H1 (cell line): ENCODE measurements around the gene LLGL1. TPM values are rescaled to one million over a fixed set of nuclear protein-coding genes. Genes with fewer than 3 reads are reported as not detected.

Experiments
- ATF2 ChIP-seq: IDR thresholded peaks from 2 replicates; pipeline ENCODE4 v1.6.1; 2012; ENCODE audit warnings: low read length, inconsistent platforms
- BCL11A ChIP-seq, 2 experiments: IDR thresholded peaks; one replicate each; pipeline ENCODE4 v1.6.1; 2011; ENCODE audit warnings: low read depth in 2 of 2, low read length in 2 of 2, mild to moderate bottlenecking in 2 of 2
- CBX5 ChIP-seq: fragments of 300-800, 300-1000 bp; sonication (generic); IDR thresholded peaks from 2 replicates; pipeline ENCODE4 v1.7.1; 2016; ENCODE audit warnings: antibody characterized with exemption, low read length, low read depth
- CEBPB ChIP-seq: IDR thresholded peaks from 2 replicates; pipeline ENCODE4 v1.6.1; 2012; ENCODE audit warnings: low read depth, low read length
- CTCF ChIP-seq, 3 experiments: IDR thresholded peaks; 1 replicate in 2 of 3; 2 replicates in 1 of 3; pipeline versions ENCODE4 v1.5.1 to v1.6.1; 2011; ENCODE audit warnings: low read length in 3 of 3, mild to moderate bottlenecking in 3 of 3, inconsistent platforms in 2 of 3, low read depth in 1 of 3, moderate library complexity in 1 of 3; ENCODE audit not compliant: insufficient read depth in 1 of 3; ENCODE audit errors: control extremely low read depth in 1 of 3
- HDAC2 ChIP-seq, 2 experiments: fragments of 300-600 bp in 1 of 2; sonication (generic) in 1 of 2; IDR thresholded peaks; 2 replicates each; pipeline ENCODE4 v1.6.1; 2011 to 2012; ENCODE audit warnings: low read depth in 2 of 2, low read length in 2 of 2, mild to moderate bottlenecking in 2 of 2, moderate library complexity in 2 of 2, borderline replicate concordance in 1 of 2, inconsistent platforms in 1 of 2
- RBBP5 ChIP-seq: IDR thresholded peaks from 2 replicates; pipeline ENCODE4 v1.7.1; 2012; ENCODE audit warnings: low read depth, mild to moderate bottlenecking, inconsistent platforms, low read length, moderate library complexity, borderline replicate concordance
- SIRT6 ChIP-seq: IDR thresholded peaks from one replicate; pipeline ENCODE4 v1.7.1; 2012; ENCODE audit warnings: low read length, inconsistent platforms
- polyA plus RNA-seq, 7 experiments: library from polyadenylated mRNA; depleted of rRNA in 3 of 7; stranded (reverse) in 5 of 7; unstranded in 2 of 7; fragments of >200 nt in 5 of 7; fragments of 200-250 nt in 2 of 7; gene quantifications; 1 replicate in 5 of 7; 2 replicates in 1 of 7; 4 replicates in 1 of 7; pipeline versions ENCODE4 v1.2.1 to v1.2.3, GENCODE V29; 2011 to 2013; ENCODE audit warnings: missing spikeins in 2 of 7, mixed read lengths in 2 of 7
- total RNA-seq: library from RNA; stranded (reverse); fragmentation: NEBNext Ultra II Directional; extraction: Animal tissue kit (Norgen Biotek cat#: 25700); gene quantifications from 2 replicates; pipeline ENCODE4 v1.2.1, GENCODE V29; 2021
- TF ChIP-seq, protein P1 (sequence below): IDR thresholded peaks from 2 replicates; pipeline ENCODE4 v1.6.1; 2012; ENCODE audit warnings: inconsistent platforms

The LLGL1 gene
- total and polyA plus RNA-seq, 2 of the 8 experiments (the other 6 are each of a cell fraction or from before 2014, with no cell fraction given): 71.3 to 107 TPM

- TF ChIP-seq HDAC2 (IDR thresholded peaks at IDR 0.05; ENCODE audit: borderline replicate concordance in 1 of 2, low read depth in 2 of 2, low read length in 2 of 2) (no peak), CEBPB (no peak), RBBP5 (no peak), BCL11A (IDR thresholded peaks at IDR 0.05; ENCODE audit: low read depth in 2 of 2, low read length in 2 of 2) (no peak), ATF2 (no peak), CBX5 (no peak), SIRT6 (no peak), CTCF (IDR thresholded peaks at IDR 0.05; ENCODE audit: control extremely low read depth in 1 of 3, insufficient read depth in 1 of 3, low read depth in 1 of 3, low read length in 3 of 3) (no peak)
- TF ChIP-seq, protein P1, sequence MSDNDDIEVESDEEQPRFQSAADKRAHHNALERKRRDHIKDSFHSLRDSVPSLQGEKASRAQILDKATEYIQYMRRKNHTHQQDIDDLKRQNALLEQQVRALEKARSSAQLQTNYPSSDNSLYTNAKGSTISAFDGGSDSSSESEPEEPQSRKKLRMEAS: no peak
Observed at GRCh38 chr17:18190628-18191235, 34.7 kb upstream of the LLGL1 start (continued).
